ENCODE measurements around the gene SYT12.
A peak's percentile ranks its signal among the peaks of the same experiment; 100 is the strongest.
"Not testable (repeated sequence)": the region's sequence is repeated elsewhere in the genome, so short reads cannot be mapped to it uniquely, and the experiment has no call there.

Gene SYT12

GRCh38 chr11:66999555-66999954, 23.4 kb upstream of the SYT12 start:
- no peak for DNase-seq

DNA sequence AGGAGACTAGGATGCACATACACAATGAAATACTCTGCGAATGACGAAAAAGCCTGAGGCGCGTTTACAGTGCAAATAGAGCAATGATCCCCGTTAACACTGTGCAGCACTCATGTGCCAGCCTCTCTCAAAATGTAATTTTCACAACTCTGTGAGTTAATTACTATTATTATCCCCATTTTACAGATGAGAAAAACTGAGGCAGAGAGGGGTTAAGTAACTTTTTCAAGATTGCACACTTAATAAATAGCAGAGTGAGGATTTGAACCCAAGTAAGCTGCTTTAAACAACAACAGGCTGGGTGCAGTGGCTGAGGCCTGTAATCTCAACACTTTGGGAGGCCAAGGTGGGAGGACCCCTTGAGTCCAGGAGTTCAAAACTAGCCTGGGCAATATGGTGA, 21.6 kb upstream of the SYT12 start:
- no peak for DNase-seq

GRCh38 chr11:67002297-67002913, 20.5 kb upstream of the SYT12 start:
- peak; percentile 28 to 42 for DNase-seq

DNA sequence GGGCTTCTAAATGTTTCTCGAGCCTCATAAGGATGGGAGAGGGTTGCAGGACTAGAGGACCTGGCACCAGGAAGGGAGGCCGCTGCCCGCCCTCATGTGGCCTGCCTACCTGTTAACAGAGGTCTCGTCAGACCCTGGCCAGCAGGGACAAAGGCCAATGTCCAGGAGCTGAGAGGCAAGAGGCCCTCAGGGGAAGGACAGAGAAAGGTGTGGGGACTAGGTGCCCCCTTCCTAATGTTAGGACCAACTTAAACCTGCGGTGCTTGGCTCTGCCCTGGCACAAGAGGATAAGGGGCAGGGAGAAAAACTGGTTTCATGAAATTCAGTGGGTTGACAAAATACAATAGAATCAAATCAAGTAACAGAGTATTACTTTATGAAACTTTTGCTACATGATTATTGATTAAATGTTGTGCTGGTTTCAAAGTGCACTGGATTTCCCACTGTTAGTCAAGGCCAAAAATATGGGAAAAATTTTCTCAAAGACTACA, 20.0 kb upstream of the SYT12 start:
- DNase-seq: no peak

DNA sequence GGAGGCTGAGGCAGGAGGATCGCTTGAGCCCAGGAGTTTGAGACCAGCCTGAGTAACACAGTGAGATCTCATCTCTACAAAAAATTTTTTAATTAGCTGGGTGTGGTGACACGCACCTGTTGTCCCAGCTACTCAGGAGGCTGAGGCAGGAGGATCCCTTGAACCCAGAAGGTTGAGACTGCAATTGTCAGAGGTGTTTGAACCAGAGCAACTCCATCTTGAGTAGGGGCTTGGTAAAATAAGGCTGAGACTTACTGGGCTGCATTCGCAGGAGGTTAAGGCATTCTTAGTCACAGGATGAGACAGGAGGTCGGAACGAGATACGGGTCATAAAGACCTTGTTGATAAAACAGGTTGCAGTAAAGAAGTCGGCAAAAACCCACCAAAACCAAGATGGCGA, 17.7 kb upstream of the SYT12 start:
- DNase-seq: not testable (repeated sequence)

- peak in 1 of 2 experiments; percentile 22 for DNase-seq
Measured at GRCh38 chr11:67006029-67006884, 16.7 kb upstream of the SYT12 start.

- DNase-seq: no peak
Measured at GRCh38 chr11:67007126-67007525, 15.8 kb upstream of the SYT12 start.

DNA sequence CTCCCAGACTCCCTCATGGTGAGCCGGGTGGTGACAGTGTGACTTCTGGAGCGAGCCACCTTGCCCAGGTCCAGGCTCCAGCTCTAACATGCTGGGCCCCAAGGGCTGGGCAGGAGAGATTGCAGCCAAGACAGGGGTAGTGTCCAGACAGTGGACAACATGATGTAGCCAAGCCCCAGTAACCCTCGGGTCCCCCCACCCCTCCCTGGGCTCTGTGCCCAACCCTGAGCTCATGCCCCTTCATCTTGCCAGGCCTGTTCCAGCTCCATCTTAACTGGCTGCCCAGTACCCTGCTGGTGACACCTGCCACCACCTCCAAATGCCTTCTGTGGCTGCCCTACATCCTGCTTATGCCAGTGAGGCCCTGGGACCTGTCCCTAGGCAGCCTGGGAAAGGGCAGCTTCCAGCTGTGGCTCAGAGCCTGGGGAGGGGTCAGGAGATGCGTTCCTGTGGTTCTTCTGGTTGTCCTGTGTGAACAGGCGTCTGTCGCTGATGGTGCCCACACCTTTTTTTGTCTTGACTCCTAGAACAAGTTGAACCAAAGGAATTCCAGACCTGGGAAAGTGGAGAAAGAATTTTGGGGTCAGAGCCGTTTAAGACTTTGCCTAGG, 12.5 kb upstream of the SYT12 start:
- DNase-seq: no peak

DNA sequence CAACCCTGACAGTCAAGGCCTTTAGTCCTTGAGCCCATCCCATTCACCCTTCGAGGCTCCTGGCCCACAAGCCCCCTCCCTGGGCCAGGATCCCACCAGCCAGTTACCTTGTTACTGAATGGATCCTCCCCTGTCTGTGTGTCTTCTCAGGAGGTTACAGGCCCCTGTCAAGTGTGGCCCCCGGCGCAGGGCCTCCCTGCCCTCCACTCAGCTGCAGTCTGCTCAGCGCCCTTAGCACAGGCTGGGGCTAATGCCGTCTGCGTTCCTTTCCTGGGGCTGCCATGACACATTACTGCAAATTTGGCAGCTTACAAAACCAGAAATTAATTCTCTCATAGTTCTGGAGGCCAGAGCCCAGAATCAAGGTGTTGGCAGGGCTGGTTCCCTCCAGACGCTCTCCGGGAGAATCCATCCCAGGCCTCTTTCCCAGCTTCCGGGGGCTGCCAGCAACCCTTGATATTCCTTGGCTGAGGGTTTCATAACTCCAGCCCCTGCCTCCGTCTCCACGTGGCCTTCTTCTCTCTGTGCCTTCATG, 9.4 kb upstream of the SYT12 start:
- no peak for DNase-seq

GRCh38 chr11:67014343-67014742, 8.6 kb upstream of the SYT12 start:
- no peak for DNase-seq

- no peak for DNase-seq
Measured at GRCh38 chr11:67015048-67015447, 7.9 kb upstream of the SYT12 start.

- no peak for DNase-seq
Measured at GRCh38 chr11:67016550-67016949, 6.4 kb upstream of the SYT12 start.

DNA sequence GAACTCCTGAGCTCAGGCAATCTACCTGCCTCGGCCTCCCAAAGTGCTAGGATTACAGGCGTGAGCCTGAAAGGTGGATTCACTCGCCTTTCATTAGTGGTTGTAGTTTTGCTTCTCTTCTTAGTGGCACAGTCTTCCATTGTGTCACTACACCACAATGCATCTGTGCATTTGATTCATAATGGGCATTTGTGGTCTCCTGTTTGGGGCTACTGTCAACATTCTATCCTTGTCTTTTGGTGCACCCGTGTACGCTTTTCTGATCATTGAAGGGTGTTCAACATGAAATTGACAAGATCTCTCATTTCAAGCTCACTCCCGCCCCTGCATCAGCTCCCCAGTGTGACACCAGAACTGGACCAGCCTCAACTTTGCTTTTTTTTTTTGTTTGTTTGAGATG, 2.0 kb upstream of the SYT12 start:
- no peak for DNase-seq

DNA sequence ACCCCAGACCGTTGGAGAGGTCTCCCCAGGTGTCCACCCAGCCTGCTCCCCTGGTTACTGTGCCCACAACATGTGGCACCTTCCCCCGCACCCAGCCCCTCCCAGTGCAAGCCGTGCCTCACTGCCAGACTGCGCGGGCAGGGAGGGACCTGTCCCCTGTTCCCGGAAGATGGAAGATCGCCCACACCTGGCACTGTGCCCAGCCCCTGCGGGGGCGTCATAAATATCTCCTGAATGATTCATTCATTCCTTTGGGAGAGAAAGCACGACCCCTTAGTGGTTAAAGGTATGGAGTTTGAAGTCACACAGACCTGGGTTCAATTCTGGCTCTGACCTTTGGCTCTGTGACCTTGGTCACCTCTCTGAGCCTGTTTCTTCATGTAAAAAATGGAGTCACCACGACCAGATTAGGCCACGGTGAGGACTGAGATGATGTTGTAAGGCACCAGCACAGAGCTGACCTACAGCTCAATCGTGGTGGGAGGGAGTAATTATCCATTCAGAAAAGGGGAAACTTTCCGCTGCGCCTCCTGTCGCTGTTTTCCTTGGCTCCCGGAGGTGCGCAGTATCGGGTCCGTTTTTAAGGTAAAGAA, 497 bp upstream of the SYT12 start:
- peak; percentile 51 to 56 for DNase-seq

- no peak for DNase-seq
Measured at GRCh38 chr11:67023957-67024353, 1.0 kb downstream of the SYT12 start.

DNA sequence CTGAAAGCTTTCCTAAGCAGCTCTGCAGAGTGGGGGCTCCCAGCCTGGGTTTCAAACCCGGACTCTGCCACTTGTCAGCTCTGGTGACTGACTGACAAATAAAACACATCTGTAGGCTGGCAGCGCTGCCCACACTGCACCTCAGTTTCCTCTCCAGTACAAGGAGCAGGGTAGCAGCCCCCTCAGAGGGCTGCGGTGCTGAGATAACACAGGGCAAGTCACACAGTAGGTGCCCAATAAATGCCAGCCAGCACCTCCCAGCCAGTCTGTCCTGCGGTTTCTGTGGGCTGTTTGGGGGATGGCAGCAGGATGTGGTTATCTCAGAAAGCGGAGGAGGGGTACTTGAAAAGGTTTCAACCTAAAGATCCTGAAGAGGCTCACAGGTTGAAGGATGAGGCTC, 1.5 kb downstream of the SYT12 start:
- DNase-seq: no peak

GRCh38 chr11:67024966-67025365, 2.0 kb downstream of the SYT12 start:
- DNase-seq: no peak

DNA sequence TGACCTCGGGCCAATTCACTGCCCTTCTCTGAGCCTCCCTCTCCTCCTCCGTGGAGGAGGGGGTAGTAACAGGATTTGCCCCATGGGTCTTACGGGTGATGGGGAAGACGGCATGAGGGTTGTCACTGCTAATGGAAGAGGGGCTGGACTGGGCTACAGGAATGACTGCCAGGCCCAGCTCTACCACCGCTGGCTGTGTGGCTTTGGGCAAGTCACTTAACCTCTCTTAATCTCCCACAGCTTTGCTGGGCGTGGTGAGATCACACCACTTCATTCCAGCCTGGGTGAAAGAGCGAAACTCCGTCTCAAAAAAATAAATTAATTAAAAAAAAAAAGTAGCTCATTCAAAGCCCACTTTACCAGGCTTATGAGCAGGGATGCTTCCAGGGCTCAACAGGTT, 2.8 kb downstream of the SYT12 start:
- DNase-seq: no peak

GRCh38 chr11:67026941-67027340, 4.0 kb downstream of the SYT12 start:
- no peak for DNase-seq

DNA sequence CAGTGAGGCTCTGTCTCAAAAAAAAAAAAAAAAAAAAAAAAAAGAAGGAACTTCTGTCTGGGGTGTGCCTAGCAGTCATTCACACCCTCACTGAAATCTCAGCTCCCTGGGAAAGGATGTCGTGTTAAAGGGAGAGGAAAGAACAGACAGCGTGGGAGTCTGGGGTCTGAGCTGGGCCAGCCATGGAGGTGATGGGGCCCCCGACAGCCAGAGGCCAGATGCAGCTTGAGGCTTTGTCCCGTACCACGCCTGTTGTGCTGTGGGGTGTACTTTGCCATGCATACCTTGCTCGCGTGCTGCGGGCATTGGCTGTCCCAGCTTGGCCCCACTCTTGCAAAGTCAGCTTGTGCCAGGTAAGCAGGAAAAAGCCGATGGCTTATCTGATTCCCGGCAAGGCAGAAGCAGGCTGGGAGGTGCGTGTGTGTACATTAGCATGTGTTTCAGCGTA, 4.6 kb downstream of the SYT12 start:
- DNase-seq: no peak

DNA sequence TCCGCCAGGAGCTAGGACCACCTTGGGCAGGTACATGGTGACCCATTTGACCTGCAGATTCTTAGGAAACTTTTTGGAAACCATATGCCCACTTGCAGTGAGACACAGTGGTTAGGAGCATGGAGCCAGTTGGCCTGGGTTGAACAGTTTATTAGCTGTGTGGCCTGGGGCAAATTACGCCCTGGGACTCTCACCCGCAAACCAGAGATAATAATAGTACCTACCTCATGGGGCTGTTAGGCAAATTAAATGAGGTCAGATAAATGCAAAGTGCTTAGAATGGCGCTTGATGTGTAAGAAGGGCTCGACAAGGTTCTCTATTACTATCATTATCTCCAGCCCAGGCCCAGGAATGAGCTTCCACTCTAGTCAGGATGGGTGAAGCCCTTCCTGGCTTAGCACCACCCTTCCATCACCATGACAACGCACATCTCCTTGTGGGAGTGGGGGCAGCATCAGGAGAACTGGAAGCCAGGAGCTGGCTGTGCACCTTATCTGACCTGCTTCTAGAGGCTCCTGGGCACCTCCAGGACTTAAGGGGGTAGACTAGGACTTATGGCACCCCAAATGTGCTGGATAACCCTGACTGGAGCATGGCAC, 5.1 kb downstream of the SYT12 start:
- DNase-seq: no peak

GRCh38 chr11:67029146-67029545, 6.2 kb downstream of the SYT12 start:
- no peak for DNase-seq

- DNase-seq: no peak
Measured at GRCh38 chr11:67030976-67031375, 8.0 kb downstream of the SYT12 start.
